Esophagus muscularis mucosa (tissue), 4 donors: ENCODE data around the gene TANC1. TPM values are rescaled to one million over a fixed set of nuclear protein-coding genes. Genes with fewer than 3 reads are reported as not detected.

Experiments
- DNase-seq: peaks from one replicate; pipeline ENCODE4 v3.0.0-alpha.2; 2017; ENCODE audit errors: extremely low spot score
- H3K27ac ChIP-seq, 4 donors: fragments of 200-600 bp; sonication (generic); replicated peaks in 1 of 4; 1 replicate in 3 of 4; 2 replicates in 1 of 4; pipeline ENCODE4 v1.5.1; 2016 to 2019; ENCODE audit warnings: mild to moderate bottlenecking in 1 of 4
- H3K27me3 ChIP-seq, 4 donors: fragments of 200-600 bp; sonication (generic); one replicate each; pipeline versions ENCODE4 v1.5.1 to v1.6.0; 2016 to 2019
- H3K36me3 ChIP-seq, 4 donors: fragments of 200-600 bp; sonication (generic); one replicate each; pipeline ENCODE4 v1.5.1; 2016 to 2019
- H3K4me1 ChIP-seq, 4 donors: fragments of 200-600 bp; sonication (generic); one replicate each; pipeline ENCODE4 v1.5.1; 2016 to 2019
- H3K4me3 ChIP-seq, 4 donors: fragments of 200-600 bp; sonication (generic); 1 replicate in 2 of 4; 2 replicates in 2 of 4; pipeline ENCODE4 v1.5.1; 2016 to 2019; ENCODE audit warnings: mild to moderate bottlenecking in 4 of 4, moderate library complexity in 1 of 4
- H3K9me3 ChIP-seq, 4 donors: fragments of 200-600 bp; sonication (generic); 1 replicate in 3 of 4; 2 replicates in 1 of 4; pipeline ENCODE4 v1.5.1; 2016 to 2019
- CTCF ChIP-seq, 3 experiments: fragments of 200-600 bp in 2 of 3; fragments of 450-650 bp in 1 of 3; sonication (generic) in 2 of 3; IDR thresholded peaks; one replicate each; pipeline ENCODE4 v1.5.1; 2017 to 2019; ENCODE audit warnings: antibody characterized with exemption in 3 of 3, mild to moderate bottlenecking in 2 of 3, moderate library complexity in 1 of 3
- EP300 ChIP-seq: sonication (generic); formaldehyde crosslinking; IDR thresholded peaks from one replicate; pipeline ENCODE4 v1.6.1; 2017; ENCODE audit warnings: antibody characterized with exemption
- POLR2A ChIP-seq: fragments of 450-650 bp; IDR thresholded peaks from one replicate; pipeline ENCODE4 v1.6.1; 2017; ENCODE audit warnings: antibody characterized with exemption, moderate library complexity, mild to moderate bottlenecking, low read depth
- POLR2AphosphoS5 ChIP-seq, 2 donors: sonication (generic); formaldehyde crosslinking; IDR thresholded peaks; one replicate each; pipeline ENCODE4 v1.6.1; 2017; ENCODE audit warnings: antibody characterized with exemption in 2 of 2
- WGBS: methylation state at CpG from one replicate; pipeline ENCODE4 v1.1.5; 2018; 5-methylcytosine and 5-hydroxymethylcytosine counted together
- intact Hi-C: fragments of 100-400 bp; cut with DNase I; formaldehyde crosslinking; loops from one replicate; pipeline ENCODE4 v1.15.1; 2023
- total RNA-seq, 4 donors: library from RNA; depleted of rRNA; stranded (reverse); fragments of >200 nt; gene quantifications; one replicate each; pipeline versions ENCODE4 v1.1.0 to v1.2.1, GENCODE V29; 2016

TANC1 gene
- total RNA-seq, 4 donors from 2014 or later, result 34.3 to 54.0 (median 52.9) TPM

GRCh38 chr2:159174759-159175158 is 206.3 kb downstream of the TANC1 start:
- H3K27me3 ChIP-seq, result no peaks in the 10 kb centered on the region
- intact Hi-C loops, result no loop called here
- no peak for DNase-seq
- no peak overlapping the region for H3K27ac ChIP-seq
- 97% methylated on average over 2 of the region's 9 CpGs for WGBS
- no peaks in the 10 kb centered on the region for H3K9me3 ChIP-seq
- H3K36me3 ChIP-seq, result peaks cover 17 to 94% (median 63%) of the 10 kb centered on the region in 4 donors
- H3K4me1 ChIP-seq, result peaks cover 7 to 28% (median 16%) of the 10 kb centered on the region in 4 donors
- no peak overlapping the region for H3K4me3 ChIP-seq
- TF ChIP-seq EP300 (no peak), POLR2A (no peak), POLR2AphosphoS5 (IDR thresholded peaks at IDR 0.05) (no peak), CTCF (IDR thresholded peaks at IDR 0.05) (no peak)

- Histone ChIP-seq H3K27me3 (no peaks in the 10 kb centered on the region), H3K4me1 (peaks cover 7 to 28% (median 16%) of the 10 kb centered on the region in 4 donors), H3K9me3 (no peaks in the 10 kb centered on the region), H3K27ac (peak overlapping the region in 3 of 4 donors; percentile 20 to 68 (median 54)), H3K36me3 (peaks cover 16 to 94% (median 65%) of the 10 kb centered on the region in 4 donors), H3K4me3 (no peak overlapping the region)
- intact Hi-C loops, result no loop called here
- TF ChIP-seq EP300, result no peak
- TF ChIP-seq POLR2A, result no peak
- TF ChIP-seq POLR2AphosphoS5 (IDR thresholded peaks at IDR 0.05), result no peak
- TF ChIP-seq CTCF (IDR thresholded peaks at IDR 0.05), result no peak
- no peak for DNase-seq
- 80% methylated on average over 5 of the region's 6 CpGs for WGBS
These were observed 206.7 kb downstream of the TANC1 start for GRCh38 chr2:159175182-159175581.

GRCh38 chr2:159175927-159176326 is 207.5 kb downstream of the TANC1 start:
- intact Hi-C loops, result no loop called here
- Histone ChIP-seq H3K9me3 (no peaks in the 10 kb centered on the region), H3K27ac (peak overlapping the region; percentile 10 to 68 (median 37)), H3K27me3 (no peaks in the 10 kb centered on the region), H3K4me1 (peaks cover 7 to 28% (median 16%) of the 10 kb centered on the region in 4 donors), H3K36me3 (peaks cover 12 to 90% (median 61%) of the 10 kb centered on the region in 4 donors), H3K4me3 (no peak overlapping the region)
- no peak for DNase-seq
- TF ChIP-seq EP300, result no peak
- TF ChIP-seq POLR2A, result no peak
- WGBS, result 70% methylated on average over 3 of the region's 3 CpGs

DNA sequence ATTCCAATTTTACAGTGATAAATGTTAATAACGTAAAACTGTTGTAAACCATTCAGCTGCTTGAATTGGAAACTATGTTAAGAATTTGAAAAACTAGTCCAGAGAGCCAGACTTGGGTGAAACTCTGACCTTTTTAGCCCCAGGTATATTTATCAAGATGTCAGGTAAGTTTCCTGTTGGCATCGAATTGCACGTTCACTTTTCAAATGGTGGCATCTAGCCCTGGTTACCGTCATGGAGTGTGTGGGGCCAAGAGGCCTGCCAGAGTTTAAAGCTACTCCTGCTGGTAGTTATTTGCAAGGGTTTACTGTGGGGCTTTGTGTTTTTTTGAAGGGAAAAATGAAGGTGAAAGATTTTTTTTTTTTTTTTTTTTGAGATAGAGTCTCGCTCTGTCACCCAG is 208.1 kb downstream of the TANC1 start:
- Histone ChIP-seq H3K4me3 (no peak overlapping the region), H3K27me3 (no peaks in the 10 kb centered on the region), H3K9me3 (no peaks in the 10 kb centered on the region), H3K36me3 (peaks cover 12 to 86% (median 59%) of the 10 kb centered on the region in 4 donors), H3K4me1 (peaks cover 7 to 28% (median 16%) of the 10 kb centered on the region in 4 donors), H3K27ac (peak overlapping the region; percentile 10 to 68 (median 37))
- no peak for DNase-seq
- WGBS, result 62% methylated on average over 5 of the region's 5 CpGs
- intact Hi-C loops, result no loop called here
- TF ChIP-seq POLR2A, result no peak
- peak in 1 of 3 experiments; percentile 42 for TF ChIP-seq CTCF (IDR thresholded peaks at IDR 0.05)
- TF ChIP-seq POLR2AphosphoS5 (IDR thresholded peaks at IDR 0.05), result peak in 1 of 2 donors; percentile 34

- intact Hi-C loops, result no loop called here
- TF ChIP-seq POLR2AphosphoS5 (IDR thresholded peaks at IDR 0.05) (no peak), POLR2A (no peak), EP300 (no peak), CTCF (IDR thresholded peaks at IDR 0.05) (no peak)
- WGBS, result 91% methylated on average over 3 of the region's 3 CpGs
- Histone ChIP-seq H3K4me1 (peaks cover 7 to 28% (median 16%) of the 10 kb centered on the region in 4 donors), H3K27ac (peak overlapping the region in 2 of 4 donors; percentile 20 to 68), H3K9me3 (no peaks in the 10 kb centered on the region), H3K27me3 (no peaks in the 10 kb centered on the region), H3K4me3 (no peak overlapping the region), H3K36me3 (peaks cover 12 to 85% (median 59%) of the 10 kb centered on the region in 4 donors)
- no peak for DNase-seq
These were observed 208.9 kb downstream of the TANC1 start for GRCh38 chr2:159177357-159177756.
